Gastroesophageal sphincter (tissue), 4 donors: ENCODE measurements around the gene B4GALT1. TPM values are rescaled to one million over a fixed set of nuclear protein-coding genes. Genes with fewer than 3 reads are reported as not detected.

ENCODE experiments used
- ATAC-seq: fragments of 150-250 bp; one replicate; pipeline ENCODE4 v1.9.1; 2016; ENCODE audit warnings: mild to moderate bottlenecking, moderate library complexity
- H3K27ac ChIP-seq, 4 donors: fragments of 200-600 bp; sonication (generic) in 3 of 4; 1 replicate in 3 of 4; 2 replicates in 1 of 4; pipeline ENCODE4 v1.5.1; 2016 to 2019
- H3K27me3 ChIP-seq: fragments of 200-600 bp; sonication (generic); one replicate; pipeline ENCODE4 v1.5.1; 2019
- H3K36me3 ChIP-seq, 2 donors: fragments of 200-600 bp; sonication (generic); one replicate each; pipeline ENCODE4 v1.5.1; 2019; ENCODE audit warnings: control low read depth in 1 of 2
- H3K4me1 ChIP-seq, 3 donors: fragments of 200-600 bp; sonication (generic); 1 replicate in 2 of 3; 2 replicates in 1 of 3; pipeline ENCODE4 v1.5.1; 2016 to 2019; ENCODE audit warnings: control low read depth in 2 of 3
- H3K4me3 ChIP-seq, 2 donors: fragments of 200-600 bp; sonication (generic); one replicate each; pipeline ENCODE4 v1.5.1; 2019; ENCODE audit warnings: mild to moderate bottlenecking in 1 of 2, moderate library complexity in 1 of 2
- H3K9me3 ChIP-seq, 3 donors: fragments of 200-600 bp; sonication (generic); one replicate each; pipeline ENCODE4 v1.5.1; 2017 to 2019; ENCODE audit warnings: control low read depth in 2 of 3
- CTCF ChIP-seq, 4 experiments: fragments of 200-600 bp in 2 of 4; fragments of 450-650 bp in 2 of 4; sonication (generic) in 1 of 4; IDR thresholded peaks; one replicate each; pipeline ENCODE4 v1.5.1; 2017 to 2019; ENCODE audit warnings: antibody characterized with exemption in 4 of 4, mild to moderate bottlenecking in 2 of 4, moderate library complexity in 2 of 4
- EP300 ChIP-seq: sonication (generic); formaldehyde crosslinking; IDR thresholded peaks from one replicate; pipeline ENCODE4 v1.6.1; 2017; ENCODE audit warnings: antibody characterized with exemption, mild to moderate bottlenecking
- POLR2A ChIP-seq, 2 donors: fragments of 450-650 bp; IDR thresholded peaks; one replicate each; pipeline ENCODE4 v1.6.1; 2017; ENCODE audit warnings: antibody characterized with exemption in 2 of 2, mild to moderate bottlenecking in 2 of 2, moderate library complexity in 1 of 2
- POLR2AphosphoS5 ChIP-seq: sonication (generic); formaldehyde crosslinking; IDR thresholded peaks from one replicate; pipeline ENCODE4 v1.6.1; 2017; ENCODE audit warnings: antibody characterized with exemption
- WGBS, 2 donors: methylation state at CpG; one replicate each; pipeline ENCODE4 v1.1.5; 2018; ENCODE audit warnings: low coverage in 1 of 2; 5-methylcytosine and 5-hydroxymethylcytosine counted together
- total RNA-seq, 4 donors: library from RNA; depleted of rRNA; stranded (reverse); fragments of >200 nt; gene quantifications; one replicate each; pipeline ENCODE4 v1.1.0, GENCODE V29; 2016

Gene B4GALT1
- total RNA-seq, 4 donors from 2014 or later, result 22.9 to 43.3 (median 31.0) TPM

DNA sequence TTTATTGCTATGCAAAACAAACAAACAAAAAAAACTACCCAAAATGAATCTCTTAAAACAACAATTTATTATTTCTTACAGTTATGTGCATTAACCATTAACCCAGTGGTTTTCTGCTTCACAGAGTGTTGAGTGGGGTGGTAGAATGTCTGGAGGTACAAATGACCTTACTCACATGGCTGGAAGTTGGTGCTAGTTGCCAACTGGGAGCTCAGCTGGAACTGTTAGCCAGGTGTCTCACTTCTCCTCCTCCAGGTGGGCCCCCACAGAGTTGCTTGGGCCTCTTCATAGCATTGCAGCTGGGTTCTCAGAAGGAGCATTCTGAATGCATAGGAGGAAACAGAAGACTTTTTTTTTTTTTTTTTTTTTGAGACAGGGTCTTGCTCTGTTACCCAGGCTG lies 10.5 kb upstream of the B4GALT1 start:
- H3K36me3 ChIP-seq, result no peaks in the 10 kb centered on the region
- H3K27ac ChIP-seq, result no peak overlapping the region
- H3K27me3 ChIP-seq, result no peaks in the 10 kb centered on the region
- TF ChIP-seq EP300 (no peak), POLR2A (IDR thresholded peaks at IDR 0.05) (no peak), CTCF (IDR thresholded peaks at IDR 0.05) (no peak), POLR2AphosphoS5 (no peak)
- ATAC-seq, result no peak
- no peak overlapping the region for H3K4me3 ChIP-seq
- no peaks in the 10 kb centered on the region for H3K9me3 ChIP-seq
- no peaks in the 10 kb centered on the region for H3K4me1 ChIP-seq

DNA sequence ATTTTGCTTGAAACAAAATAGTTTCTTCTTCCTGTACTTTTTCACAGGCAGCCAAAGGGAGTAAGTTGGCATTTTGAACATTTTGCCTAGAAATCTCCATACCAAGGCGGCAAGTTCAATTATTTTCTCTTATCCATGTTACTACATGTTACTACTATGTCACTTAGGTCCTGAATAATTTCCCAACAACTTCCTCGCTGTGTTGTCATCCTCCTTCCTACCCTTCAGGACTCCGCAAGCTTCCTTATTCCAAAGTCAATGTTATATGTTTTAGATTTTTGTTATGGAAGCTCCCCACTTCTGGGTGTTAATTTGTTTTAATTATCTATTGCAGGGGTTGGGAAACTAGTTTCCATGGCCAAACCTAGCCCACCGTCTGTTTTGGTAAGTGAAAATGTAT lies 9.9 kb upstream of the B4GALT1 start:
- Histone ChIP-seq H3K36me3 (no peaks in the 10 kb centered on the region), H3K4me3 (no peak overlapping the region), H3K9me3 (no peaks in the 10 kb centered on the region), H3K27ac (no peak overlapping the region), H3K27me3 (no peaks in the 10 kb centered on the region), H3K4me1 (no peaks in the 10 kb centered on the region)
- no peak for ATAC-seq
- TF ChIP-seq EP300, result no peak
- 79 to 88% methylated on average over 4 of the region's 4 CpGs for WGBS, 2 donors

- Histone ChIP-seq H3K4me3 (no peak overlapping the region), H3K9me3 (no peaks in the 10 kb centered on the region), H3K4me1 (no peaks in the 10 kb centered on the region), H3K36me3 (no peaks in the 10 kb centered on the region), H3K27me3 (no peaks in the 10 kb centered on the region), H3K27ac (no peak overlapping the region)
- no peak for TF ChIP-seq POLR2A (IDR thresholded peaks at IDR 0.05)
- TF ChIP-seq CTCF (IDR thresholded peaks at IDR 0.05), result no peak
- no peak for TF ChIP-seq EP300
- no peak for TF ChIP-seq POLR2AphosphoS5
- ATAC-seq, result no peak
- 77 to 87% methylated on average over 3 to 5 of the region's 6 CpGs for WGBS, 2 donors
Measured at GRCh38 chr9:33175649-33176325, 8.7 kb upstream of the B4GALT1 start.

DNA sequence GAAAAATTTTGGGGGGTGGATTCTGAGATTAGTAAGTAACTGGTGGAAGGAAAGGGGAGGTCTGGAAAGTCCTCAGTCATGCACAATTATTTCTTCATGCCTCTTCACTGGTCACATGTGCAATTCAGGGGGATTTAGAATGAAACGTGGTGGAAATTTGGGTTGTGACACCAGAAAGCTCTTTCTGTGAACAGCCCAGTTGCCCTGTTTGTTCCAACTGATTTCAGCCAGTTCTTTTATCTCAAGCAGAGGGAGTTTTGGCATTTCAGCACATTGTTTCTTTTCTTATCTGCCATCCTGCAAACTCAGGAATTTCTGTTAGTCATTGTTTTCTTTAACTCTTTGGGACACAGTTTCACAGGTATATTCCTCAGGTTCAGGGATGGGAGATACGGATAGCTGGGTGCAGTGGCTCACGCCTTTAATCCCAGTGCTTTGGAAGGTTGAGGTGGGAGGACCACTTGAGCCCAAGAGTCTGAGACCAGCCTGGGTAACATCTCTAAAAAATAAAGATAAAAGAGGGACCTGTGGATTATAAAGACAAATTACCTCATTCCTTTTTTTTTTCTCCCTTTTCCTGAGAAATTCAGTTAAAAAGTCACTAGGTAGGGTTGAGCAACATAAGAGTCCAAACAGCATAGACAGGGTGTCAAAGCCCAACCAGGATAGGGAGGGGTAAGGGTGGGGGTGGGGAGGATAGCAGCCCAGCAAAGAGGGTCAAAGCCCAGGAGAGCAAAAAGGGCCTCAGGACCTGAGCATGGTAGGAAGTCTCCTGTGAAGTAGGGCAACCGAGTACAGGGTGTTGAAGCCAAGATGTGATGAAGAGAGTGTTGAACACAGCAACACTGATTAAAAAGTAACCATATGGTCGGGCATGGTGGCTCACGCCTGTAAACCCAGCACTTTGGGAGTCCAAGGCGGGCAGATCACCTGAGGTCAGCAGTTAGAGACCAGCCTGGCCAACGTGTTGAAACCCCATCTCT lies 5.4 kb upstream of the B4GALT1 start:
- Histone ChIP-seq H3K27ac (no peak overlapping the region), H3K27me3 (no peaks in the 10 kb centered on the region), H3K36me3 (no peaks in the 10 kb centered on the region), H3K9me3 (no peaks in the 10 kb centered on the region), H3K4me3 (no peak overlapping the region), H3K4me1 (peaks cover 0 to 14% (median 7%) of the 10 kb centered on the region in 3 donors)
- ATAC-seq, result no peak
- WGBS, 2 donors, result 73 to 93% methylated on average over 3 to 8 of the region's 8 CpGs
- TF ChIP-seq EP300 (no peak), CTCF (IDR thresholded peaks at IDR 0.05) (no peak), POLR2AphosphoS5 (no peak)

DNA sequence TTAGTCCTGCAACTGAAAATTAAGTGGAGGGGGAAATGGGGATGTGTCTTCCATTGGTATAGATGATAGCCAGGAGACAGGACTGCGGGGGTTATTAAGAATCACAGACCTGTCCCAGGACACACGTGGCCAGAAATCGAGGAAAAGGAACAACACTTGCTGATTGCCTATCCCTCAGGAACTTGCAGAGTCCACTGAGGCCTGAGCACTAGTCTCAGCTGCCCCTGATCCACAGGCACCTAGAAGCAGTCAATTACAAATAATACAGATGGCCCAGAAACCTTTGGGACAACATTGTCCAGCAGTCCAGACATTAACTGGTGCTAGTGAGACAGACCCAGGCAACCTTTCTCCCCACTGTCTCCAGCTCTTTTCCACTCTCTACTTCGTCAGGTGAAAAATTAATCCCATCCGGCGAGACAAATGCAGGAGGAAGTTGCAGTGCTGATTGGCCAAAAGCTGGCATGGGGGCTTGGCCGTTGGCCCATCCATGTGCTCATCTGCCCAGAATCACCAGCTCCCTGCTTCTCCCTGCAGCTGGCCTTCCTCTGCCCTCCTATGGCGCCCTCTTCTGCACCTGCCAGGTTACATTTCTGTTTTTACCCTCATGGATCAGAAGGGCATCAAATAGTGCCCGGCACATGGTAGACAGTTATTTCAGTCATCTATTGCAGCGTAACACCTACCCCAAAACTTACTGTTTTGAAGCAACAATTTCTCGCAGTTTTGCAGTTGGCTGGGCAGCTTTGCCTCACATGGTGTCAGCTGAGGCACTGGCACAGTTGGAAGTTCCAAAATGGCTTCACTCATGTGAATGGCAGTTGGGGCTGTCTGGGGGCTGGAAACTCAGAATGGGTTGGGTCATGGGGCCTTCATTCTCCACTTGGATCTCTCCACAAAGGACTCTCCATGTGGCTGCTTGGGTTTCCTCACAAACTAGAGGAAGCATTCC lies 3.6 kb upstream of the B4GALT1 start:
- no peak overlapping the region for H3K4me3 ChIP-seq
- no peaks in the 10 kb centered on the region for H3K9me3 ChIP-seq
- no peak overlapping the region for H3K27ac ChIP-seq
- no peaks in the 10 kb centered on the region for H3K36me3 ChIP-seq
- no peak for ATAC-seq
- H3K27me3 ChIP-seq, result no peaks in the 10 kb centered on the region
- WGBS, 2 donors, result 65 to 80% methylated on average over 4 to 7 of the region's 11 CpGs
- no peak for TF ChIP-seq POLR2AphosphoS5
- peak in 3 of 4 experiments; percentile 34 to 62 (median 41) for TF ChIP-seq CTCF (IDR thresholded peaks at IDR 0.05)
- no peak for TF ChIP-seq EP300
- no peak for TF ChIP-seq POLR2A (IDR thresholded peaks at IDR 0.05)
- H3K4me1 ChIP-seq, result peaks cover 0 to 17% (median 7%) of the 10 kb centered on the region in 3 donors
